ENCODE results near the gene PNRC1. TPM values are rescaled to one million over a fixed set of nuclear protein-coding genes. Genes with fewer than 3 reads are reported as not detected.

The PNRC1 gene
- total and polyA plus RNA-seq, 2 experiments from 2014 or later = 35.0 to 38.6 TPM

DNA sequence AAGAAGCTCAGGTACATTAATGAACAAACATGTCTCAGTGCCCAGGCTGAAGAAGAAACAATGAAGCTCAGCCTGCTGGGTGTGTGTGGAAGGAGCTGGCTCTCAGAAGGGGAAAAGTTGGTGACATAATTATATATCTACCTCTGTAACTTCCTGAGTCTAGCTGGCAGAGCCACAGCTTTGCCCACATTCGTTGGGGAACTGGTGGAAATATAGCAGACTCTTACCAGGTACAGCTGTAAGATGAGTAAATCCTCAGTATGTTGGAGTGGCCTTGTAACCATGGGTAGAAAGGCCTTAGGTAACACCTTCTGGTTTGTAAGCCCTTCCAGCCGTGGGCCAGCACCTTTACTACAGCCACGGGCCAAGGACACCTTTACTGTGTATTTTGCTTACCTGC is 29.9 kb upstream of the PNRC1 start:
- no peaks in the 10 kb centered on the region for H3F3A ChIP-seq (replicated peaks; ENCODE audit: low read depth)
- H3K27ac ChIP-seq (ENCODE audit: low read depth) = no peak overlapping the region
- Mint-ChIP-seq H3K27me3 (ENCODE audit: insufficient read depth, low read depth, poor library complexity) (peaks cover 6% of the 10 kb centered on the region), H3K4me1 (peaks cover 20% of the 10 kb centered on the region), H3K27ac (no peak overlapping the region), H3K4me3 (no peak overlapping the region), H3K9me3 (no peaks in the 10 kb centered on the region), H3K36me3 (ENCODE audit: low read depth) (no peaks in the 10 kb centered on the region)
- H3K4me2 ChIP-seq = no peak overlapping the region
- H3K79me2 ChIP-seq (replicated peaks; ENCODE audit: insufficient read depth) = no peaks in the 10 kb centered on the region
- H3K9me2 ChIP-seq (ENCODE audit: insufficient read depth) = no peaks in the 10 kb centered on the region
- no peaks in the 10 kb centered on the region for H3K36me3 ChIP-seq (ENCODE audit: insufficient read depth)
- peaks cover 34% of the 10 kb centered on the region for H3K27me3 ChIP-seq (ENCODE audit: insufficient read depth)
- H4K20me1 ChIP-seq (replicated peaks; ENCODE audit: insufficient read depth) = no peaks in the 10 kb centered on the region
- ATAC-seq (no peak), DNase-seq (ENCODE audit: low spot score) (no peak)
- TF ChIP-seq POLR2AphosphoS5 (IDR thresholded peaks at IDR 0.05; ENCODE audit: low read depth) (no peak), EZH2 (IDR thresholded peaks at IDR 0.05; ENCODE audit: low read depth, unreplicated experiment) (no peak), NANOG (IDR thresholded peaks at IDR 0.05; ENCODE audit: borderline replicate concordance) (no peak)
- TF ChIP-seq, protein P1, sequence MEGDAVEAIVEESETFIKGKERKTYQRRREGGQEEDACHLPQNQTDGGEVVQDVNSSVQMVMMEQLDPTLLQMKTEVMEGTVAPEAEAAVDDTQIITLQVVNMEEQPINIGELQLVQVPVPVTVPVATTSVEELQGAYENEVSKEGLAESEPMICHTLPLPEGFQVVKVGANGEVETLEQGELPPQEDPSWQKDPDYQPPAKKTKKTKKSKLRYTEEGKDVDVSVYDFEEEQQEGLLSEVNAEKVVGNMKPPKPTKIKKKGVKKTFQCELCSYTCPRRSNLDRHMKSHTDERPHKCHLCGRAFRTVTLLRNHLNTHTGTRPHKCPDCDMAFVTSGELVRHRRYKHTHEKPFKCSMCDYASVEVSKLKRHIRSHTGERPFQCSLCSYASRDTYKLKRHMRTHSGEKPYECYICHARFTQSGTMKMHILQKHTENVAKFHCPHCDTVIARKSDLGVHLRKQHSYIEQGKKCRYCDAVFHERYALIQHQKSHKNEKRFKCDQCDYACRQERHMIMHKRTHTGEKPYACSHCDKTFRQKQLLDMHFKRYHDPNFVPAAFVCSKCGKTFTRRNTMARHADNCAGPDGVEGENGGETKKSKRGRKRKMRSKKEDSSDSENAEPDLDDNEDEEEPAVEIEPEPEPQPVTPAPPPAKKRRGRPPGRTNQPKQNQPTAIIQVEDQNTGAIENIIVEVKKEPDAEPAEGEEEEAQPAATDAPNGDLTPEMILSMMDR (conservative IDR thresholded peaks at IDR 0.05; ENCODE audit: low read depth in 2 of 2) = no peak
- TF ChIP-seq, protein P2, sequence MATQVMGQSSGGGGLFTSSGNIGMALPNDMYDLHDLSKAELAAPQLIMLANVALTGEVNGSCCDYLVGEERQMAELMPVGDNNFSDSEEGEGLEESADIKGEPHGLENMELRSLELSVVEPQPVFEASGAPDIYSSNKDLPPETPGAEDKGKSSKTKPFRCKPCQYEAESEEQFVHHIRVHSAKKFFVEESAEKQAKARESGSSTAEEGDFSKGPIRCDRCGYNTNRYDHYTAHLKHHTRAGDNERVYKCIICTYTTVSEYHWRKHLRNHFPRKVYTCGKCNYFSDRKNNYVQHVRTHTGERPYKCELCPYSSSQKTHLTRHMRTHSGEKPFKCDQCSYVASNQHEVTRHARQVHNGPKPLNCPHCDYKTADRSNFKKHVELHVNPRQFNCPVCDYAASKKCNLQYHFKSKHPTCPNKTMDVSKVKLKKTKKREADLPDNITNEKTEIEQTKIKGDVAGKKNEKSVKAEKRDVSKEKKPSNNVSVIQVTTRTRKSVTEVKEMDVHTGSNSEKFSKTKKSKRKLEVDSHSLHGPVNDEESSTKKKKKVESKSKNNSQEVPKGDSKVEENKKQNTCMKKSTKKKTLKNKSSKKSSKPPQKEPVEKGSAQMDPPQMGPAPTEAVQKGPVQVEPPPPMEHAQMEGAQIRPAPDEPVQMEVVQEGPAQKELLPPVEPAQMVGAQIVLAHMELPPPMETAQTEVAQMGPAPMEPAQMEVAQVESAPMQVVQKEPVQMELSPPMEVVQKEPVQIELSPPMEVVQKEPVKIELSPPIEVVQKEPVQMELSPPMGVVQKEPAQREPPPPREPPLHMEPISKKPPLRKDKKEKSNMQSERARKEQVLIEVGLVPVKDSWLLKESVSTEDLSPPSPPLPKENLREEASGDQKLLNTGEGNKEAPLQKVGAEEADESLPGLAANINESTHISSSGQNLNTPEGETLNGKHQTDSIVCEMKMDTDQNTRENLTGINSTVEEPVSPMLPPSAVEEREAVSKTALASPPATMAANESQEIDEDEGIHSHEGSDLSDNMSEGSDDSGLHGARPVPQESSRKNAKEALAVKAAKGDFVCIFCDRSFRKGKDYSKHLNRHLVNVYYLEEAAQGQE (IDR thresholded peaks at IDR 0.05; ENCODE audit: unreplicated experiment) = no peak
- TF ChIP-seq, protein P3, sequence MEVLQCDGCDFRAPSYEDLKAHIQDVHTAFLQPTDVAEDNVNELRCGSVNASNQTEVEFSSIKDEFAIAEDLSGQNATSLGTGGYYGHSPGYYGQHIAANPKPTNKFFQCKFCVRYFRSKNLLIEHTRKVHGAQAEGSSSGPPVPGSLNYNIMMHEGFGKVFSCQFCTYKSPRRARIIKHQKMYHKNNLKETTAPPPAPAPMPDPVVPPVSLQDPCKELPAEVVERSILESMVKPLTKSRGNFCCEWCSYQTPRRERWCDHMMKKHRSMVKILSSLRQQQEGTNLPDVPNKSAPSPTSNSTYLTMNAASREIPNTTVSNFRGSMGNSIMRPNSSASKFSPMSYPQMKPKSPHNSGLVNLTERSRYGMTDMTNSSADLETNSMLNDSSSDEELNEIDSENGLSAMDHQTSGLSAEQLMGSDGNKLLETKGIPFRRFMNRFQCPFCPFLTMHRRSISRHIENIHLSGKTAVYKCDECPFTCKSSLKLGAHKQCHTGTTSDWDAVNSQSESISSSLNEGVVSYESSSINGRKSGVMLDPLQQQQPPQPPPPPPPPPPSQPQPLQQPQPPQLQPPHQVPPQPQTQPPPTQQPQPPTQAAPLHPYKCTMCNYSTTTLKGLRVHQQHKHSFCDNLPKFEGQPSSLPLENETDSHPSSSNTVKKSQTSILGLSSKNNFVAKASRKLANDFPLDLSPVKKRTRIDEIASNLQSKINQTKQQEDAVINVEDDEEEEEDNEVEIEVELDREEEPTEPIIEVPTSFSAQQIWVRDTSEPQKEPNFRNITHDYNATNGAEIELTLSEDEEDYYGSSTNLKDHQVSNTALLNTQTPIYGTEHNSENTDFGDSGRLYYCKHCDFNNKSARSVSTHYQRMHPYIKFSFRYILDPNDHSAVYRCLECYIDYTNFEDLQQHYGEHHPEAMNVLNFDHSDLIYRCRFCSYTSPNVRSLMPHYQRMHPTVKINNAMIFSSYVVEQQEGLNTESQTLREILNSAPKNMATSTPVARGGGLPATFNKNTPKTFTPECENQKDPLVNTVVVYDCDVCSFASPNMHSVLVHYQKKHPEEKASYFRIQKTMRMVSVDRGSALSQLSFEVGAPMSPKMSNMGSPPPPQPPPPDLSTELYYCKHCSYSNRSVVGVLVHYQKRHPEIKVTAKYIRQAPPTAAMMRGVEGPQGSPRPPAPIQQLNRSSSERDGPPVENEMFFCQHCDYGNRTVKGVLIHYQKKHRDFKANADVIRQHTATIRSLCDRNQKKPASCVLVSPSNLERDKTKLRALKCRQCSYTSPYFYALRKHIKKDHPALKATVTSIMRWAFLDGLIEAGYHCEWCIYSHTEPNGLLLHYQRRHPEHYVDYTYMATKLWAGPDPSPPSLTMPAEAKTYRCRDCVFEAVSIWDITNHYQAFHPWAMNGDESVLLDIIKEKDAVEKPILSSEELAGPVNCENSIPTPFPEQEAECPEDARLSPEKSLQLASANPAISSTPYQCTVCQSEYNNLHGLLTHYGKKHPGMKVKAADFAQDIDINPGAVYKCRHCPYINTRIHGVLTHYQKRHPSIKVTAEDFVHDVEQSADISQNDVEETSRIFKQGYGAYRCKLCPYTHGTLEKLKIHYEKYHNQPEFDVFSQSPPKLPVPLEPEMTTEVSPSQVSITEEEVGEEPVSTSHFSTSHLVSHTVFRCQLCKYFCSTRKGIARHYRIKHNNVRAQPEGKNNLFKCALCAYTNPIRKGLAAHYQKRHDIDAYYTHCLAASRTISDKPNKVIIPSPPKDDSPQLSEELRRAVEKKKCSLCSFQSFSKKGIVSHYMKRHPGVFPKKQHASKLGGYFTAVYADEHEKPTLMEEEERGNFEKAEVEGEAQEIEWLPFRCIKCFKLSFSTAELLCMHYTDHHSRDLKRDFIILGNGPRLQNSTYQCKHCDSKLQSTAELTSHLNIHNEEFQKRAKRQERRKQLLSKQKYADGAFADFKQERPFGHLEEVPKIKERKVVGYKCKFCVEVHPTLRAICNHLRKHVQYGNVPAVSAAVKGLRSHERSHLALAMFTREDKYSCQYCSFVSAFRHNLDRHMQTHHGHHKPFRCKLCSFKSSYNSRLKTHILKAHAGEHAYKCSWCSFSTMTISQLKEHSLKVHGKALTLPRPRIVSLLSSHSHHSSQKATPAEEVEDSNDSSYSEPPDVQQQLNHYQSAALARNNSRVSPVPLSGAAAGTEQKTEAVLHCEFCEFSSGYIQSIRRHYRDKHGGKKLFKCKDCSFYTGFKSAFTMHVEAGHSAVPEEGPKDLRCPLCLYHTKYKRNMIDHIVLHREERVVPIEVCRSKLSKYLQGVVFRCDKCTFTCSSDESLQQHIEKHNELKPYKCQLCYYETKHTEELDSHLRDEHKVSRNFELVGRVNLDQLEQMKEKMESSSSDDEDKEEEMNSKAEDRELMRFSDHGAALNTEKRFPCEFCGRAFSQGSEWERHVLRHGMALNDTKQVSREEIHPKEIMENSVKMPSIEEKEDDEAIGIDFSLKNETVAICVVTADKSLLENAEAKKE (CRISPR knock-in tag; IDR thresholded peaks at IDR 0.05) = no peak
- TF ChIP-seq, protein P4, sequence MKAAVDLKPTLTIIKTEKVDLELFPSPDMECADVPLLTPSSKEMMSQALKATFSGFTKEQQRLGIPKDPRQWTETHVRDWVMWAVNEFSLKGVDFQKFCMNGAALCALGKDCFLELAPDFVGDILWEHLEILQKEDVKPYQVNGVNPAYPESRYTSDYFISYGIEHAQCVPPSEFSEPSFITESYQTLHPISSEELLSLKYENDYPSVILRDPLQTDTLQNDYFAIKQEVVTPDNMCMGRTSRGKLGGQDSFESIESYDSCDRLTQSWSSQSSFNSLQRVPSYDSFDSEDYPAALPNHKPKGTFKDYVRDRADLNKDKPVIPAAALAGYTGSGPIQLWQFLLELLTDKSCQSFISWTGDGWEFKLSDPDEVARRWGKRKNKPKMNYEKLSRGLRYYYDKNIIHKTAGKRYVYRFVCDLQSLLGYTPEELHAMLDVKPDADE (IDR thresholded peaks at IDR 0.05) = no peak
- H3K4me1 ChIP-seq (ENCODE audit: insufficient read depth) = peaks cover 12% of the 10 kb centered on the region; the same call in 1 of the 2 replicates
- H3K4me3 ChIP-seq = no peak overlapping the region
- H2AFZ ChIP-seq = no peak overlapping the region

All from GM23338 (cell line).